GM19099 (cell line): Measurements from ENCODE around the gene ME3.

Source experiments
- POLR2A ChIP-seq: IDR thresholded peaks from 3 replicates; pipeline ENCODE4 v1.6.1; 2011; ENCODE audit warnings: low read depth; ENCODE audit not compliant: insufficient read length; ENCODE audit errors: extremely low read depth

Gene ME3

DNA sequence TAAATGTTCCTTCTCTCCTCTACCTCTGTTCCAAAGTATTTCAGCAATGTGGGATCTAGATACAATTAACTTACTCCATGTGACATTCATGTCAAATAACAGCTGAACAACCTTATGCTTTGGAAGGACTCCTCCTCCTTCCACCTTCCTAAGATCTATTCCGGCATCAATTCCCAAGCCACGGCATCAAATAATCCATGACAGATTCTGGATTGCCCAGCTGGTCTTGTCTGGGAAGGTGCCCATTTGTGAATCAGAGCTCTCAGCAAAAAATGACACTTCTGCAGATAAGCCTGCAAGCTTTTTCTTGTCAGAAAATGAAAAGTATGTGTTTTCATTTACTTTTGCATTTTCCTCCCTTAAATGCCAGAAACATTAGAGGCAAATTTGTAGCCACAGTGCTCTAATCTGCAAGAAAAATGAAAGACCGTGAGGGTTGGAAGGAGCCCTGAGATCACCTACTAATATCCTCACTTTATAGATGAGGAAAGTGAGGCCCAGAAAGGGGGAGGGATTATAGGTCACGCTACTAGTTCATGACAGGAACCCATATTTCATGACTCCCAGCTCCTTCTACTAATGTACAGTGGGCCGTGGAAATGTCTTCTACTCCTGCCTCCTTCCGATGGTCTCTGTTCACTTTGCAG is 124.0 kb downstream of the ME3 start:
- TF ChIP-seq POLR2A, result no peak

DNA sequence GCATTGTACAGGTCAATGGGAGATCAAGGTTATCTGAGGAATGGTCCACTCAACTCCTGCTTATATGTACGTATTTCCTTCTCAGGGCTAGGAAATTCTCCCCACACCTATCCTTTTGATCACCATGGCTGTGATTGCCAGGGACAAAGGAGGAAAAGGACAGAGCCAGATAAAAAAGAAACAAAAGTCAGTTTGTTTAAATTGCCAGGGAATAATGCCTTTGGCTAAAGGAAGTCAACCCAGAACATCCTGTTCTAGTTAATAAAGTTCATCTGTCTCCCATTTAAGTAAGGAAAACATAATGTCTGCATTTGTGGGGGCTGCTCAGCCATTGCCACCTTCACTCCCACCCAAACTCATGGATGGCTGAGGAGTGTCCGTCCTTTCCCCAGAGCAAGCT is 124.7 kb downstream of the ME3 start:
- no peak for TF ChIP-seq POLR2A

DNA sequence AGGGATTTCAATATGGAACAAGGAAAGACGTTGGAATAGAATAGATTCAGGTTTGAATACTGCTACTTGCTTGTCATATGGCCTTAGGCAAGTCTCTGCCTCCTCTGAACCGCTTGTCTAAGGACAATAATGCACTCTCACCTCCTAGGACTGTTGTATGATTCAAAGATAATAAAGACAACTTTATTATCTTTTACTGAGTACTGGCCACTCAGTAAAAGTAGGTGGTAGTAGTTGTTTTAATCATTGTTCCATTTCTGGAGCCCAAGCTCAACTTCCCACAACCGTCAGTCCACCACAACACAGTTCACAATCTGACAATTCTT is 134.2 kb downstream of the ME3 start:
- no peak for TF ChIP-seq POLR2A

DNA sequence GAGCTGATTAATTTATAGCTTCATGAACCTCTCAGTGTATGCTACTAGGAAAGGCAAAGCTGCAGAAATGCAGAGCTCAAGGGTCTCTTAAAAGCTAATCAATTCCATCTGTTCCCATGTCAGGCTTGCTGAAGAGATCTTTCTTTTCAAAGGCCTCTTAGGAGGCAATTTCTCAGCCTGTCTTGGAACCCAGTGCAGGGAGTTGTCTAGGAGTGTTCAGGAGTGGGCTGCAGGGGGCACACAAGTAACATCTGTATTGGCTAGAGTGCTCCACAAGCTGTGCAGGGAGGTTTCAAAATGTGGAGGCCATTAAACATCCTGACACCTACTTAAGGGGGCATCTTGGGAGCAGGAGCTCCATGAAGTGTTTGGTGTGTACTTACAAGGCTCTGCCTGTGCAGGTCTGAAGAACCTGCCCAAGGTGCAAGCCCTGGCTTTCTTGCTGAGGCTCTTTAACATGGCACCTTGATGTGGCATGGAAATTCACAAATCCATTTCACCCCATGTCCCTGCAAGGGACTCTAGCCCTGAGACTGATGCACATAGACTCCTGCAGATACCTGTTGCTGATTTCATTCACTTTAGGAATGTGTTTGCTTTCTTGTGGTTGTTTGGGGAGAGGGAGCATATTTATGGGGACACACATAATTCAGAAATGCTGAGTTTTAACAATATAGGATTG is 134.7 kb downstream of the ME3 start:
- no peak for TF ChIP-seq POLR2A

DNA sequence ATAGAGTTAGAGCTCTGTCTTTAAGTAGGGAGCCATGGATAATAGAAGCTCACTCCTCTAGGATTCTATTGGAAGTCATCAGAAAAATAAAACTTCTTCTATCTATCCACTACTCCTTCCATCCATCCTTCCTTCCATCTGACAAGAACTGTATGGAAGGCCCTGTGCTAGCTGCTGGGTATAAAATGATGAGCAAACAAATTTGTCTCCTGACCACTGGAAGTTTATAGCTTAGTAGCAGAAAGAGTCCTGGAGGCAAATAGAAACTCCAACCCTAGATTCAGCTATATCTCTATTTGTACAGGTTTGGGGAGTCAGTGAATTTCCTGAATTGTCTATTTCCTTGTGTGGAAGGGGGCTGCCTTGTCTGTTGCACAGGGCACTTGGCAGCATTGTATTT is 136.6 kb downstream of the ME3 start:
- TF ChIP-seq POLR2A, result no peak

DNA sequence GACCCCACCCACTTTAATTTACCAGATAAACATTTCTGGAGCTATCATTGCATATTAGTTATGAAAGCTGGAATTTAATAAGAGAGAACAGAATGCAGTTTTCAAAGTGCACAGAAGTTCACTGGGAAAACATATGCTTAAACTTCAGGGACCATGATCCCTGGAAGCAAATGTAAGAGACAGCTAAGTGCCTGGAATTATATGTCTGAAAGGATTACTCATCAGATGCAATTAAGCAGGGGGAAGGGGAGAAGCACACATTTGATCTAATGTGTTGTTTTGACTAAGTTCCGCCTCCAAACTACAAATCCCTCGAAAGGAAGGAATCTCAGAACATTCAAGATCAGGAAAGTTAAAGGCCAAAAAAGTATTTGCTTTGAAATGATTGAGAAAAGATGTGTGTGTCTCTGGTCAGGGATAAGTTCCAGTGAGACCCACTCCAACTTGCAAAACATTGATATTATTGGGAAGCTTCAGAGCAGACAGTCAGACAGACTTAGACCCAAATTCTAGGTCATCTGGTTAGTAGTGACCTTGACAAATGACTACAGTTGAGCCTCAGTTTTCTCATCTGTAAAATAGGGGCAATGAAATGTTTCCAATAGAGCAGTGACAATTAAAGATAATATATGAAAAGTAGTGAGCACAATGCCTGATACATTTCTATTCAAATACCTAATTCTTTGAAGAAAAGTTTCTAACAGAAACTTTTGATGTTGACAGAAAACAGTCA is 147.6 kb downstream of the ME3 start:
- no peak for TF ChIP-seq POLR2A

DNA sequence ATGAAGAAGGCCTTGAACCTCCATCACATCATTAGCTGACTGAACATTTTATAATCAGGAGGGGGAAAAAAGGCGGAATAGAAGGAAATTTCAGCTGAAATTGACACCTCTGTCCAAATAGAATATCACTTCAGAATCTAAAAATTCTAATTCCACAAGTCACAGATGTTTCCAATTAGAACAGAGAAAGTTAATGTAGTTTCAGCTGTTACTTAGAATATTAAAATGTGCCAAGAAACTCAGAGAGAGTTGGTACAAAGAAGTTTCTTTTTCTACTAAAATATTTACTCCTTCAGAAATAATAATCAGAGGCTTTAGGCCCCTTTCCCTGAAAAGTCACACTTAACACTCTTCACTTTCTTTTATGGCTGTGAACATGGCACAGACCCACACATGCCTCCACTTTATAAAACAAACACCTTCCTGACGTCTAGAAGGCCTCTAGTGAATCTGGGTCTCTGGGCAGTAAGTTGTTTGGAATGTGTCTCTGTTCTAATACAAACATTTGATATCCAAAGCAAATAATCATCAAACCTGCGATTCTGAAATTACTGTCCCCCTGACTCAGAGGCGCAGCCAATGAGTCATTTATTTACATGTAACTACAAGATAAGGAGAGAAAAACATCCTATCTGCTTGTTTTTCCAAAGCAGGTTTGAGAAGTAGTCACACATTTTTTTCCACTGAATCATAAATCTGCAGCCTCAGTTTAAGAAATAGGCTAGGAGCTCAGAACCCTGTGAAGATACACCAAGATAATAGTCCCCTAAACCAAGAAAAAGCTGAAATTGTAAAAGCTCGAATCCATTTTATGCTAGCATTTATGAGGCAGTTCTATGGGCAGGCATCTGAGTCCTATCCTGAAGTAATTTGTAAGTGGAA is 148.4 kb downstream of the ME3 start:
- no peak for TF ChIP-seq POLR2A

DNA sequence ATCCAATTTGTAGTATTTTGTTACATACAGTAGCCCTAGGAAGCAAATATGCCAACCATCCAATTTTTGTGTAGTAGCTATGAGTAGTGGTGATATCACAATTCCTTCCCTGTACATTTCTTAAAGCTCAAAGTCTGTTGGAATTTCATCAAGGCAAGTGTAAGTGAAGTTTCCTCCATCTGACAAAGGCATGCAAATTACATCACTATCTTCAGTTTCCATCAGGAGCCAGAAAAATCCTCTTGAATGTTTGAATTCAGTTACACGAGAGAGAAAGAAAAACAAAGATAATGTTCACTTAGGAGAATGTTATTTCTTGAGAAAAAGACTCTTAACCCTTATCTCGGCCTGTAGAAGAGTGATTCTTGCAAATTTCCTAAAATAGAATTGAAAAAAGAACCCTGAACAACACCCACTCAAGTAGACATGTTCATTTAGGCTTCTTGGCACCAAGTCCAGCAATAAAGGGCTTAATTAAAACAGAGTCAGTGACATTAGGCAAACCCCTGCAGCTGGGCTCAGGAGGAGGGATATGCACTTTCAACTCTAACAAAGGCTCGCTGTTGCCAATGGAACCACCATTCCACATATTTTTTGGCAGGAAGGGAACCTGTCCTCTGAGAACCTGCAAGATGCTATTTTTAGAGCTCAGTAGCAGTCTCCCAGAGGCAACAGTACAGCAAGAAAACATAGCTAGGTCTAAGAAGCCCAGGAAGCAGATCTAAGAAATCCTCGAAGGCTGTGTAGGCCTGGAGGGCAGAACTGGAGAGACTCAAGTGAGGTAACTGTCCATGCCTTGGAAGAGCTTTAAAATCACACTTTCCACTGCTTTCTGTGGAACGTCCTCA is 153.1 kb downstream of the ME3 start:
- TF ChIP-seq POLR2A, result no peak

DNA sequence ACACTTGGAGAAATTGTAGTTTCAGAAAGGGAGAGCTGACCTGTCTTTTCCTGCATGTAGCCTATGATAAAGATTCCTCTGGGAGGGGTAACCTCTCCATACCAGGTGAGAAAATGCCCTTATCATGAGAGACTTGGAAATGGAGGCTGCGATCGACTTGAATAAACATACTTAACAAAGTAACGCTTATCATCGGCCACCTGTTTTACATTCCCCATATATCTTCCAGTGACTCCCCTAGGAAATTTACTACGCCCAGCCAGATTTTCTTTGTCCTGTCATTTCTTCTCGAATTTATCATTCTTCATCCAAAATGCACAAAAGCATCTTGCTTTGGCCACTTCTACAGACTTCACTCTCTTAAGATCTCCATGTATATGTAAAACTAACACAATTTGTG is 154.2 kb downstream of the ME3 start:
- no peak for TF ChIP-seq POLR2A

DNA sequence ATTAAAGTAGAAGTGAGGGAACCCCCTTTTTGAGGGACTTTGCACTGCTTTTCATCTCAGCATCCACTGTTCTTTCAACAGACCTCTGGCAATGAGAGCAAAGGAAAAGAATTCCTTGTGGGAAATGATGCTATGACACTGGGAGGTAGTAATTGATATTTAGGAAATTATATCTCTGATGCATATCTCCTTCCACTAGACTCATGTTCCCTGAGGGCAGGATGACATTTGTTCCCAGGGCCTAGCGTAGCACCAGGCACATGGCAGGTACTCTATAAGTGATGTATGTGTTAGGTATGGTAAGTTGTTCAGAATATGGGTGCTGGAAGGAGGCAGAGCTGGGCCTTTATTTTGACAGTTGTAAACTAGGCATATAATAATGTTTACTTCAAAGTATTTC is 154.9 kb downstream of the ME3 start:
- no peak for TF ChIP-seq POLR2A

DNA sequence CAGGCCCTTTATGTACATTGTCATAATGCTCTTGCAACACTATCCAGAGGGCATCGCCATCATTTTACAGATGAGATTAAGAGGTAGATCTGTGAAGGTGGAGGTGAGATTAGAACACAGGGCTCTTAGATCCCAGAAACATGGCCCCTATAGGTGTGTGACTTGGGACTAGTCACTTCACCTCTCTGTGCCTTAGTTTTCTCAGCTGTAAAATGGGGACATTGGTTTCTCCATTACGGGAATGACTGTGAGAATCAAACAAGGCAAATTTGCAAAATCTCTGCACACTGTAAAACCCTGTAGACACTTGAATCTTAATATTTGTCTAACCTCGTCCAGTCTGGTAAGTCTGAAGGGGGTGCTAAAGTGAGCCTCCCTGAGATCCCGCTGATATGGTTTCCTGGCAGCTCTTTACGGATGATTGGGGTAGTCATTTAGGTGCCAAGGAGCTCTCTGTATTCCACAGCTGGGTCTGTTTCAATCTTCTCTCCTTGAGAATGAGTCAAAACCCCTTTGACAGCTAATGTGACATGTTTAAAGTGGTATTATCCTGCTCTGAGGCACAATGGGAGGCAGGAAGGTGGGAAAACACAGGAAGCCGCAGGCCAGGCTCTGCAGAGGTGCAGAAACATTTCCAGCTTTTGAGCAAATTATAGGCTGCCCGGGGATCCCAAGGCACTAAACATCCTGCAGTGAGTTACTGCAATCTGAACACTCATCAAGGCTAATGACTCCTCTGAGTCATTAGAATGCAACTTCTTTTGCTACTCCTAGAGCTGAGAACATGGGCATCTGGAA is 156.9 kb downstream of the ME3 start:
- TF ChIP-seq POLR2A, result no peak

DNA sequence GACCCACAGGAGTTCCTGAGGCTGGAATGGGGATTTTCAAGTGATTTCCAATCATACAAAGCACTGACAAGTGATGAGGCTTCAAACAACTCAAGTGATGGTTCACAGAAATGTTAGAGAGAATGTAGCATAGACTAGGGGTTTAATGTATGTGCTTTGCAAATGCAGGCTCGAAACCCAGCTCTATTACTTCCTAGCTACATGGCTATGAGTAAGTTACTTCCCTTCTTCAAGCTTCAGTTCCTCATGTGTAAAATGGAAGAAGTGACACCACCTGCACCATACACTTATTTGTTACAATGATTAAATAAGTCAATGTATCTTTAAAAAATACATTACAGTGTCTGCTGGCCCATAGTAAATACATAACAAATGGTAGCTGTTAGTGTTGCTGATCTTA is 158.0 kb downstream of the ME3 start:
- no peak for TF ChIP-seq POLR2A

DNA sequence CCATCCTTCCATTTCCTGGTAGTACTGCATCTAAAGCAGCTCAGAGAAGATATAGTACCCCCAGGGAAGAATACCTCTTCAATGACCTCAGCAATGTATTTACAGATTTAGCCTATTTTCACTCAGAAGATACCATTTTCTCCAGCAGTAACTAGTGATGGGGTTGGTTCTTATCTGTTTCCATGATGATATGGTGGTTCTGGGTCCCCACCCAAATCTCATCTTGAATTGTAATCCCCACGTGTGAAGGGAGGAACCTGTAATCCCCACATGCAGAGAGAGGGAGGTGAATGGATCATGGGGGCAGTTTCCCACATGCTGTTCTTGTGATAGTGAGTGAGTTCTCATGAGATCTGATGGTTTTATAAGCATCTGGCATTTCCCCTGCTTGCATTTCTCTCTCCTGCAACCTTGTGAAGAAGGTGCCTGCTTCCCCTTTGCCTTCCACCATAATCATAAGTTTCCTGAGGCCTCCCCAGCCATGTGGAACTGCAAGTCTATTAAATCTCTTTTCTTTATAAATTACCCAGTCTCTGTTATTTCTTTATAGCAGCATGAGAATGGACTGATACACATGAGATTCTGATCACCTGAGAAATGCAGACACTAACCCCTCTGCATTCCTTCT is 158.6 kb downstream of the ME3 start:
- TF ChIP-seq POLR2A, result no peak

DNA sequence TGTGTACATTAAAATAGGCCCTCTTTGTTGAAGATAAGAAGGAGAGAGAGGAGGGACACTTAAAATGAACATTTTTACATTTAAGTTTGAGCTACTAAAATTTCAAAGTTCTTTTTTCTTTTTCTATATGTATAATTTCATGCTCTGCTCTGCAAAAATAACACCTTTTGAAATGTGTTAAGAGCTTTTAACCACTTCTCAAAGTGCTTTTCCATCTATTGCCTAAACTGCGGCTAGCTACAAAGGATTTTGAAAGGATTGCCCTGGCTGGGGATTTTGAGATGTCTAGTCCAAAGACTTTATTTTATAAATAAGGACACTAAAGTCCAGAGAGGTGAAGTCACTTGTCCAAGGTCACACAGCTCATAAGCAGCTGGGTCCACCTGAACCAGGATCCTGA is 159.3 kb downstream of the ME3 start:
- no peak for TF ChIP-seq POLR2A

DNA sequence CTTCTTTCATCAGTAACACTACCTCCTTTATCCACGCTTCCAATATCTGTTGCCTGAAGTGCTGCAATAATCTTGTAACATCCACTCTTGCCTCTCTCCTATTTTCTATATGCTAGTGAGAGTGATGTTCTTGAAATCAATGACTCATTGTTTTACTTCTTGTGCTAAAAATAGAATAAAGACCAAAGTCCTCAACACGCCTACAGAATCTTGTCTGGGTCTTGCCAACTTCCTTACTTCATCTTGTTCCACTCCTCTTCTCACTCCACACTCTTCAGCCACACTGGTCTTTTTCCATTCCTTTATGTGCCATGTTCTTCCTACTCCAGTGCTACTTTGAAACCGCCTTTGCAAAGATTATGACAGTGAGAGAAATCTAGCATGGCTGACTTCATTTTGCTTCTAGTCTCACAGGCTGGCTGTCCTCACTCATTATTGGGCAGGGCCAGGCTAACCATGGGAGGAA is 161.3 kb downstream of the ME3 start:
- no peak for TF ChIP-seq POLR2A
